Stimulated activated CD4-positive, alpha-beta T cell treated with anti-CD3 and anti-CD28 coated beads, Interleukin-4, amount 100 ng/mL, for 1 hour (primary cell): ENCODE data around the gene MAP4K2.

Source experiments
- DNase-seq: peaks from one replicate; pipeline ENCODE4 v3.0.0-alpha.2; 2020

The MAP4K2 gene

DNA sequence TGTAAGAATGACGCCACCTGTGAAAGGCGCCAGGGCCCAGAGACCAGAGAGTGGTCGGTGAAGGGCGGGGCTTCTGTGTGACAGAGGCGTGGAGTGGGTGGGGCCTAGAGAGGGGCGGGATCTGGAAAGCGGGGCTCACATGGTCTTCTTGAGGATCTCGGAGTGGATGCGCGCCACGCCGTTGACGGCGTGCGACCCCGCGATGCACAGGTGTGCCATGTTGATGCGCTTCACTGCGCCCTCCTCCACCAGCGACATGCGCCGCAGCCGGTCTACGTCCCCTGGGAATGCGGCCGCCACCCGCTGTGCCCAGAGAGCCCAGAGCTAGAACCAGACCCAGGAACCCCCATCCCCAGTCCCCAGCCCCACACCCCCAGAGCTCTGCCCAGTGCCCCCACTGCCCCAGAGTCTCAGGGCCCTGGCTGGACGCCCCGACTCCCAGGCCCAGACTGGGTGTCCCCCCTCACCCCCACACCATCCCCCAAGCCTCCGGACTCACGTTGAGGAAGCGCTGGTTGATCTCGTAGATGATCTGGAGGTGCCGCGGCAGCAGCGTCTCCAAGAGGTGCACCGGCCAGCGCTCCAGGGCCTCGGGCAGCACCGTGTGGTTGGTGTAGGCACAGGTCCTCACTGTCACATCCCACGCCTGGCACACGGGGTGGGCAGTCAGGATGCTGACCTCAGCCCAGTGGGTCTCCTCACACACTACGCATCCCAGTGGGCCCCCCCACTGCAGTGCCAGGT is 49.5 kb downstream of the MAP4K2 start:
- no peak for DNase-seq

DNA sequence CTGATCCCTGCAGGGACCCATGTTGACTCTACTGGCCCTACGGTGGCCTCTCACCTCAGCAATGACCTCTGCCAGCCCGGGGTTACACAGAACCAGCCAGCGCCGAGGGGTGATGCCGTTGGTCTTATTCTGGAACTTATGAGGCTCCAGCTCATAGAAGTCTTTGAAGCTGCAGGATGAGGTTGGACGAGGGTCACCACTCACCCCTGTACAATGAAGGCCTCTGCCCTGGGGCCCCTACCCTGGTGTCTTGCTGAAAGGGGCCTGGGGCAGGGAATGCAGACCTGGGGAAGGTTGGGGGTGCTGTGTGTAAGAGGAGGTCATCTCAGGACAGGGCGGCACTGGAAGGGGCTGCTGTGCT is 50.0 kb downstream of the MAP4K2 start:
- no peak for DNase-seq

DNA sequence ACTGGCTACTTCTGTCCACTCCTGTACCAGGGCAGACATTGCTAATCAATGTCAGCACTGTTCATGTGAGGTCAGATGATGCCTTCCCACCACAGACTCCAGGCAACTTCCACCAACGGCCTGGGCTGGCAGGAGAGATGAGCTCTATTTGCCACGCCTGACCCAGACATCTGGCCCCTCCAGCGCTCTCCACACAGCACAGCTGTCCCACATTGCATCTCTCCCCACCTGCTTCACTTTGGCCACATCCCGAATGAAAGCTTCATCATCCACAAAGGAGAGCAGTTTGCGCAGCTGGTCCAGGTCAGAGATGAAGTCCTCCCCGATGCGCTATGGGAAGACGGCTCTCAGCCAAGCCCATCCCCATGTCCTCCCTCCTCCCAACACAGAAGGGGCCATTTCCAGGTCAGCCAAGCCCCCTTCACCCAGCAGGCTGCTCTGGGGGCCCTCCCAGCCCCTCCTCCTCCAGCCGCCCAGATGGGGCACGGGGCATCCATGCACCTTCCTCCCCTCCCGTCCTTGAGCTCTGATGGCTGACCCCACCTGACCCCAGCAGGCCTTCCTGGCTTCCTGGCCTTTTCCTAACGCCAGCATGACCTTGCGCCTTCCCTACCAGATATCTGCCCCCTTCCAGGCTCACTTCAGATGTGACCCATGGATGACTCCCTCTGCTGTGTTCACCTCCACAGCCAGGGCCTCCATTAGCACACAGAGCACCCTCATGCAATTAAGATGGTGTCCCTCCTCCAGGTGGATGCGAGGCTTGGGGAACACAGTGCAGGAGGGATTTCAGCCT is 50.6 kb downstream of the MAP4K2 start:
- no peak for DNase-seq

DNA sequence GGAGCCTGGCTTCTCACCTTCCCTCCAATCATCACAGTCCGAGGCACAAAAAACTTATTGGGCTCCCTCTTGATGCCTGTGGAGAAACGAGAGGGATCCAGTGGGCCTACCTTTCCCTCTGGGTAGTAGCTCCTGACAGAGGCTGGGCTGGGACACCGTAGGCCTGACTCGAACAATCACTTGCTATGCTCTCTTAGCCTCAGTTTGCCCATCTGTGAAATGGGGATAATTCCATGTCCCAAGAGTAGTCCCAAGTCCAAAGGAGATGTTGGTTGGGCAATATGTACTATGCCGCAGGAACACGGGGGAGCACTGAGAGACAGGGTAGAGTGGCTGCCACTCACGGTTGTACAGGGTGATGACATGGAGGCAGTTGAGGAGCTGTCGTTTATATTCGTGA is 51.4 kb downstream of the MAP4K2 start:
- DNase-seq = no peak

DNA sequence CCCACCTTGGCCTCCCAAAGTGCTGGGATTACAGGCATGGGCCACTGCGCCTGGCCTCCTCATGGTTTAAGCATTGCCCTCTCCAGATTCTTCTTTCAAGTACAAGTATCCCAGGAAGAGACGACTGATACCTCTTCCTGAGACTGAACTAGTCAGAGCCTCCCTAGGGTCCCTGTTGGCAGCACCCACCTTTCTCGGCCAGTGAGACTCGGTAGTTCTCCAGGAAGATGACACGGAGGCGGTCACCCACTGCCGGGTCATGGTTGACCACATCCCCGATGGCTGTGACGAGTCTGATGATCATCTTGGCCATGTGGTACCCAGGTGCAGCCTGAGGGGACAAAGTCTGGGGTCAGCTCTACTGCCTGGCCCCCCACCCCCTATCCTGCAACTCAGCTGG is 51.9 kb downstream of the MAP4K2 start:
- DNase-seq = no peak

- no peak for DNase-seq
Measured at GRCh38 chr11:64750361-64751054, 52.5 kb downstream of the MAP4K2 start.

- no peak for DNase-seq
Measured at GRCh38 chr11:64747961-64748665, 54.9 kb downstream of the MAP4K2 start.

DNA sequence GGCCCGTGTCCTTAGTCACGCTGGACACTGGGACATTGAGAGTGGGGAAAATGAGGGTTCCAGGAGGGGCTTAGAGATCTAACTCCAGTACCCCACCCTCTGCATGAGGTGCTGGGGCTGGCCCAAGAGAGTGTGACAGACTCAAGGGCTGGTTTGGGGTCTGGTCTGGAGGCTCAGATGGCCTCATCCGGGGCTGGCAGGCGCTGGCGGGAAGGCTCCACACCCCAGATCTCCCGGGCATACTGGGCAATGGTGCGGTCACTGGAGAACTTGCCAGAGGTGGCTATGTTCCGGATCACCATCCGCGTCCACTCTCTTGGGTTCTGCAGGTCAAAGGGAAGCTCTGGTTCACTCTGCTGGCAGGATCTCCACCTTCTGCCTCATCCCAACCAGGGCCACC is 56.5 kb downstream of the MAP4K2 start:
- no peak for DNase-seq

DNA sequence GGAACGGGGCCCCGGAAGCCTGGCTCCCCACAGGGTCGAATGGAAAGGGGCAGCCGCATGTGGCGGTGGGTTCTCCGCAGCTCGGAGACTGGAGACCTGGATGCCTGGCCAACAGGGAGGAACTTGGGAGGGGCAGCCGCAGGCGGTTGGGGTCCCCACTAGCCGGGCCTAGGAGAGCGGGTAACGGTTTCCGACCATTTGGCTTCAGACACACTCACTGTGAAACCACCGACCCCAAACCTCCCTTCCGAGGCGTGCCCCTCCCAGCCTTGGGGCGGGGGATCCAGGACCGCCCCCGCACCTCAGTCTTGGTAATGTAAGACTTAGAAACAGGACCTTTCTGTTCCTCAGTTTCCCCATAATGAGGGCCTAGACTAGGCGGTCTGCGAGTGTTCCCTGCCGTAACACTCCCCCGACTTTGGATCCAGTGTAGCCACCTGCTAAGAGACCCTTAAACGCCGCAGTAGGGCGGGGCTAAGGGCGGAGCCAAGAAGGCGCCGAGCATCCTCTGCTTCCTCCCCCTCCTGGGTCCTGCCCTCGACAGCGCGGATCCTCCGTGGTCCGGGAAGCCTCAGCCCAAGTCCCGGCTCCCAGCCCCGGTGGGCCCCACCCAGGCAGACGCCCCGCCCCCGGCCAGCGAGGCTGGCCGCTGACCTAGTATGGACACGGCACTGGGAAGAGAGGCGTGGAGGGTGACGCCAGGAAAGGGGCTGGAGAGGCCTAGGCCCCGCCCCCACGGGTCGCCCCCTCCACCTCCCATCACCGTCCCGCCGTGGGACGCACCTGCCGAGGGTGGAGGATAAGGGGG is 57.3 kb downstream of the MAP4K2 start:
- DNase-seq = peak; percentile 67

- peak; percentile 53 for DNase-seq
Measured at GRCh38 chr11:64745189-64745520, 57.9 kb downstream of the MAP4K2 start.

DNA sequence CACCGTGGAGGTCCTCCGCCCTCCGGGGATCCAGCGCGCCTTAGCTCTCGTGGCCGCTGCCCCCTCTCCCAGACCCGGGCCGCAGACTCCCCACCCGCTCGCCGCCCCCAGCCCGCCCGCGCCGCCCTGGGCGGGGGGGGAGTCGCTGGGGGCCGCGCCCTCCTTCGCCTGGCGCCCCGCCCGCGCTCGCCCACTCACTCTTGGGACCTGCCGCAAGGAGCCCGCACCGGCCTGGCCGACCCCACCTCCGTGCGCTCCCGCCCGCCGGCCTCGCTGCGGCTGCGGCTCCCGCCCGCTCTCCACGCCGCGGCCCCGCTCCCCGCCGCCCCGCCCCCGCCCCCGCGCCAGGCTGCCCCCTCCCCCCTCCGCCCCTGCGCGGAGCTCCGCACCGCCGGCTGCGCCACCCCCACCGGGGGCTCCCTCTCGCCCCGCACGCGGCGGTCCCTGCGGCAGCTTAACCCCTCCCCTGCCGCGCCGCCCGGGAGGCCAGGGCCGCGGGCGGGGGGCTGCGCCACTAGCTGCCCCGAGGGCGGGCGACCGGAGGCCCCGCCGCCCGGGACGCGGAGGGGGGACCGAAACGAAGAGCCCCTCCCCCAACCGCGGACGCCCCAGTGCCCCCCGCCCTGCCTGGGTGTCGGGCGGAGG is 58.3 kb downstream of the MAP4K2 start:
- no peak for DNase-seq

GRCh38 chr11:64743591-64744543 is 59.1 kb downstream of the MAP4K2 start, which contains the start of gene RASGRP2:
Gene RASGRP2 (minus strand): TSS chr11:64744142. CDS start chr11:64742866, 1,276 bp downstream.
- peak; percentile 80 for DNase-seq

GRCh38 chr11:64742889-64743590 is 60.0 kb downstream of the MAP4K2 start:
- peak; percentile 78 for DNase-seq

DNA sequence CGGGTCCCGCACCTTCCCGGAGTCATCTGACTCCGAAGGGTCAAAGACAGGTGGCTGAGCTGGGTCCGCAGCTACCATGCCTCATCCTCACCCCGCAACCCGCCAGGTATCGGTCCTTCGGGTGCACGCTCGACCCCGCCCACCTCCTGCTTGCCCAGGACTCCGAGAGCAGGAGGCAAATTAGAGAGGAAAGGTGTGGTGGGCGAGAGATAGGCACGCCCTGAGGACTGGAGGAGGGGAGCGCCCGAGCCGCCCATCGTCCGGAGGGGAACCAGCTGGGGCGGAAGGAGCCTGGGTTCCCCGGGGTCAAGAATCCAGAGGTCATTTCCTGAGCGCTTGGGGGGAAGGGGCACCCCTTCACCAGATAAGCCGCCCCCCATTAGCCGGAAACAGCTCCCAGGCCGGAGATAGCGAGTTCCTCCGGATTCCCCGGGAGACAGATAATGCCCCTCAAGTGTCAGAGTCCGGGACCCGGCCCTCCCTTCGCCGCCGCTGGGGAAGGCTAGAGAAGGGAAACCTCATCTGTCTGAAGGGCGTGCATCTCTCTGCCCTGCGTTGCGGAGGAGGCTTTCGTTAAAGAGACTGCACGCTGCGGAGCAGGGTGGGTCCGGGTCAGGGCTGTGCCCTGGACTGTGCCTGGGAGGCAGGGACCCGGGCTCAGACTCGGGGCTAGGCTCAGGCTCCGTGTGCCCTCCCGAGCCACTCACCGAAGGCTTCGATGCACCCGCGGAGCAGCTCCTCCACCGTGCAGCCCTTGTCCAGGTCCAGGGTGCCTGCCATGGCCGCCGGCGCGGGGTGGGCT is 60.7 kb downstream of the MAP4K2 start:
- no peak for DNase-seq

DNA sequence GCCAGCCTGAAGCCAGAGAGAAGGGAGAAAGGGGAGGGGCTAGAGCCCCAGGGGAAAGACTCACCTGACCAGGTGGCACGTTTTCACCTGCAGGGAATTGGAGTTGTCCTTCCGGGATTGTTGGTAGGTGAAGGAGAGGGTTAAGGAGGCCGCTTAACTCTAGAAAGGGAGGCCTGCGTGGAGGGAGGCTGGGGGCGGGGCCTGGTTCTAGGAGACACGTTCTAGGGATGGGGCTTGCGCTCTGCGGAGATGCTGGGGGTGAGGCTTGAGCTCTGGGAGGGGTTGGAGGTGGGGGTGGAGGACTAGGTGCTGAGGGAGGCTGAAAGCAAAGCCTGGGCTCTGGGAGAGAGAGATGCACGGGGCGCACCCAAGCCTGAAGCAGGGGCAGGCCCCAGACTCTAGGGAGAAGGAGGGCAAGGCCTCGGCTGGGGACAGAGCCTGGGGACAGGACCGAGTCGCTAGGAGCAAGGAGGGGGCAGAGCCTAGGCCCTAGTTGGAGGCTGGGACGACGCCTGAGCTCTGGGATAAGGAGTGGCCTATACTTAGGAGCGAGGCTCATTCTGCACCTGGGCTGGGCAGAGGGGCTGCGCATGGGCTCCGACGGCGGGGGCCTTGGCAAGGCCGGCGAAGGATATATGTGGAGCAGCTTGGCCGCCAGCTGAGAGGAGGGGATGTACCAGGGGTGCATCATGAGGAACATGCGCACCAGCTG is 61.5 kb downstream of the MAP4K2 start:
- DNase-seq = no peak

GRCh38 chr11:64739871-64740270 is 63.1 kb downstream of the MAP4K2 start:
- no peak for DNase-seq

GRCh38 chr11:64736654-64737053 is 66.4 kb downstream of the MAP4K2 start:
- no peak for DNase-seq

GRCh38 chr11:64735725-64736259 is 67.2 kb downstream of the MAP4K2 start:
- DNase-seq = no peak
